ENCODE data around the gene CYB5R4. TPM values are rescaled to one million over a fixed set of nuclear protein-coding genes. Genes with fewer than 3 reads are reported as not detected.

Gene CYB5R4
- total and polyA plus RNA-seq, 10 of the 15 experiments (the other 5 are each of a cell fraction or from before 2014, with no cell fraction given): 13.4 to 61.1 (median 27.5) TPM

GRCh38 chr6:83985308-83985713 lies 125.8 kb downstream of the CYB5R4 start:
- no peaks in the 10 kb centered on the region for H3K36me3 ChIP-seq (ENCODE audit: control insufficient read depth in 2 of 2, insufficient read depth in 2 of 2, low read length in 1 of 2)
- TF ChIP-seq DPF2 (IDR thresholded peaks at IDR 0.05) (no peak), CEBPB (IDR thresholded peaks at IDR 0.05; ENCODE audit: borderline replicate concordance in 1 of 2, low read depth in 2 of 2, low read length in 2 of 2) (no peak), USF2 (IDR thresholded peaks at IDR 0.05; ENCODE audit: borderline replicate concordance, low read depth, low read length) (no peak)
- ChIA-PET POLR2A (no interaction called here), CTCF (interaction anchor here (1.1 kb wide), 1 partner anchor 242 kb away, joined by 3 read pairs; the partner anchor contains the start of gene CEP162), RAD21 (ENCODE audit: unreplicated experiment) (no interaction called here), SMC1A (ENCODE audit: uncharacterized antibody, unreplicated experiment) (interaction anchor here (1.3 kb wide), 1 partner anchor 8 kb away, joined by 4 read pairs; no protein-coding TSS in a partner anchor)
- no peak for ATAC-seq
- in situ Hi-C loops (cut with MboI): no loop called here
- no peak overlapping the region for H2AFZ ChIP-seq (ENCODE audit: control insufficient read depth, low read depth, low read length)
- no peak overlapping the region for H3K4me2 ChIP-seq (ENCODE audit: control insufficient read depth, insufficient read depth)
- H3K9ac ChIP-seq (ENCODE audit: control insufficient read depth, insufficient read depth, low read length): no peak overlapping the region
- no peaks in the 10 kb centered on the region for H3K79me2 ChIP-seq (ENCODE audit: control insufficient read depth, insufficient read depth, low read length)
- no peak overlapping the region for H3K4me3 ChIP-seq
- no peaks in the 10 kb centered on the region for H3K9me3 ChIP-seq (replicated peaks; ENCODE audit: control insufficient read depth, insufficient read depth, low read length)
- H3K27me3 ChIP-seq (replicated peaks in 1 of 2; ENCODE audit: control insufficient read depth in 2 of 2, insufficient read depth in 2 of 2, low read length in 1 of 2): no peaks in the 10 kb centered on the region
- DNase-seq (ENCODE audit: low read depth, low spot score): no peak
- BruUV-seq (replicated peaks): no TSS peak
- H3K27ac ChIP-seq (ENCODE audit: control insufficient read depth, insufficient read depth): no peak overlapping the region
- FAIRE-seq: no peak
- H3K4me1 ChIP-seq (ENCODE audit: control insufficient read depth, insufficient read depth, low read length): no peaks in the 10 kb centered on the region
- no peaks in the 10 kb centered on the region for H4K20me1 ChIP-seq (ENCODE audit: control insufficient read depth, insufficient read depth)
- intact Hi-C loops (cut with micrococcal nuclease; ENCODE audit: unreplicated experiment): no loop called here
- 14% methylated on average over 1 of the region's 1 CpG for WGBS (ENCODE audit: insufficient coverage, insufficient replicate concordance, low lambda C conversion rate, missing lambda C conversion rate)

GRCh38 chr6:83985715-83986114 lies 126.2 kb downstream of the CYB5R4 start:
- H3K4me1 ChIP-seq (ENCODE audit: control insufficient read depth, insufficient read depth, low read length): no peaks in the 10 kb centered on the region
- no peak overlapping the region for H3K4me2 ChIP-seq (ENCODE audit: control insufficient read depth, insufficient read depth)
- CTCF ChIA-PET: interaction anchor here (1.1 kb wide), 1 partner anchor 242 kb away, joined by 3 read pairs; the partner anchor contains the start of gene CEP162
- H3K4me3 ChIP-seq: no peak overlapping the region
- POLR2A ChIA-PET: no interaction called here
- H3K27ac ChIP-seq (ENCODE audit: control insufficient read depth, insufficient read depth): no peak overlapping the region
- no TSS peak for BruUV-seq (replicated peaks)
- in situ Hi-C loops (cut with MboI): no loop called here
- H3K9me3 ChIP-seq (replicated peaks; ENCODE audit: control insufficient read depth, insufficient read depth, low read length): no peaks in the 10 kb centered on the region
- ATAC-seq: no peak
- TF ChIP-seq, protein P1, sequence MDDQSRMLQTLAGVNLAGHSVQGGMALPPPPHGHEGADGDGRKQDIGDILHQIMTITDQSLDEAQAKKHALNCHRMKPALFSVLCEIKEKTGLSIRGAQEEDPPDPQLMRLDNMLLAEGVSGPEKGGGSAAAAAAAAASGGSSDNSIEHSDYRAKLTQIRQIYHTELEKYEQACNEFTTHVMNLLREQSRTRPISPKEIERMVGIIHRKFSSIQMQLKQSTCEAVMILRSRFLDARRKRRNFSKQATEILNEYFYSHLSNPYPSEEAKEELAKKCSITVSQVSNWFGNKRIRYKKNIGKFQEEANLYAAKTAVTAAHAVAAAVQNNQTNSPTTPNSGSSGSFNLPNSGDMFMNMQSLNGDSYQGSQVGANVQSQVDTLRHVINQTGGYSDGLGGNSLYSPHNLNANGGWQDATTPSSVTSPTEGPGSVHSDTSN (IDR thresholded peaks at IDR 0.05; ENCODE audit: insufficient replicate concordance, low read depth, low read length): no peak
- TF ChIP-seq CHD2 (IDR thresholded peaks at IDR 0.05; ENCODE audit: borderline replicate concordance, low read depth, low read length): no peak
- no peak for TF ChIP-seq FOXM1 (IDR thresholded peaks at IDR 0.05; ENCODE audit: low read depth, low read length)
- no peak for TF ChIP-seq CREB1 (IDR thresholded peaks at IDR 0.05; ENCODE audit: low read depth)
- TF ChIP-seq SKIL (IDR thresholded peaks at IDR 0.05; ENCODE audit: low read depth, poor library complexity, severe bottlenecking): no peak
- no peak for TF ChIP-seq TCF3 (IDR thresholded peaks at IDR 0.05; ENCODE audit: borderline replicate concordance, insufficient read depth, low read depth, low read length)
- no peak for TF ChIP-seq BMI1 (IDR thresholded peaks at IDR 0.05; ENCODE audit: borderline replicate concordance)
- TF ChIP-seq JUND (IDR thresholded peaks at IDR 0.05; ENCODE audit: low read depth, low read length): no peak
- TF ChIP-seq EZH2 (IDR thresholded peaks at IDR 0.05; ENCODE audit: borderline replicate concordance, control insufficient read depth, low read depth, low read length): no peak
- TF ChIP-seq MXI1 (IDR thresholded peaks at IDR 0.05; ENCODE audit: low read depth, low read length): no peak
- no peak for TF ChIP-seq CBX3 (IDR thresholded peaks at IDR 0.05; ENCODE audit: borderline replicate concordance, low read depth)
- DNase-seq (ENCODE audit: low read depth, low spot score): no peak
- no peaks in the 10 kb centered on the region for H3K79me2 ChIP-seq (ENCODE audit: control insufficient read depth, insufficient read depth, low read length)
- RAD21 ChIA-PET (ENCODE audit: unreplicated experiment): no interaction called here
- intact Hi-C loops (cut with micrococcal nuclease; ENCODE audit: unreplicated experiment): no loop called here
- no peak for FAIRE-seq
- H3K9ac ChIP-seq (ENCODE audit: control insufficient read depth, insufficient read depth, low read length): no peak overlapping the region
- no peaks in the 10 kb centered on the region for H3K27me3 ChIP-seq (replicated peaks in 1 of 2; ENCODE audit: control insufficient read depth in 2 of 2, insufficient read depth in 2 of 2, low read length in 1 of 2)
- no peaks in the 10 kb centered on the region for H3K36me3 ChIP-seq (ENCODE audit: control insufficient read depth in 2 of 2, insufficient read depth in 2 of 2, low read length in 1 of 2)
- no peaks in the 10 kb centered on the region for H4K20me1 ChIP-seq (ENCODE audit: control insufficient read depth, insufficient read depth)
- H2AFZ ChIP-seq (ENCODE audit: control insufficient read depth, low read depth, low read length): no peak overlapping the region
- SMC1A ChIA-PET (ENCODE audit: uncharacterized antibody, unreplicated experiment): interaction anchor here (1.3 kb wide), 1 partner anchor 8 kb away, joined by 4 read pairs; no protein-coding TSS in a partner anchor

All from GM12878 (cell line).